Endodermal cell (in vitro differentiated cells): ENCODE measurements around the gene NME3. TPM values are rescaled to one million over a fixed set of nuclear protein-coding genes. Genes with fewer than 3 reads are reported as not detected.

Source experiments
- DNase-seq: peaks from one replicate; pipeline ENCODE4 v3.0.0-alpha.2; 2017
- H3K27ac ChIP-seq: 2 replicates; pipeline ENCODE4 v1.5.1; 2013; ENCODE audit warnings: mild to moderate bottlenecking, low read depth, low read length, moderate library complexity
- H3K27me3 ChIP-seq: 2 replicates; pipeline ENCODE4 v1.6.1; 2013; ENCODE audit warnings: mild to moderate bottlenecking, low read length, moderate library complexity; ENCODE audit not compliant: insufficient read depth, control insufficient read depth, poor library complexity, severe bottlenecking
- H3K36me3 ChIP-seq: 2 replicates; pipeline ENCODE4 v1.7.0; 2013; ENCODE audit warnings: mild to moderate bottlenecking, low read length, moderate library complexity; ENCODE audit not compliant: control insufficient read depth, insufficient read depth
- H3K4me1 ChIP-seq: one replicate; pipeline ENCODE4 v1.7.0; 2013; ENCODE audit warnings: low read length; ENCODE audit not compliant: control insufficient read depth, insufficient read depth
- H3K4me3 ChIP-seq: 2 replicates; pipeline ENCODE4 v1.5.1; 2013; ENCODE audit warnings: mild to moderate bottlenecking, low read length, moderate library complexity
- H3K9ac ChIP-seq: 2 replicates; pipeline ENCODE4 v1.6.1; 2013; ENCODE audit warnings: mild to moderate bottlenecking, low read length, moderate library complexity; ENCODE audit not compliant: poor library complexity, severe bottlenecking; ENCODE audit errors: extremely low read depth
- H3K9me3 ChIP-seq: 2 replicates; pipeline ENCODE4 v1.6.1; 2013; ENCODE audit warnings: mild to moderate bottlenecking, low read length, moderate library complexity; ENCODE audit not compliant: control insufficient read depth
- H3K27ac Mint-ChIP-seq: 2 replicates; pipeline ENCODE4 v1.8.0; 2020; ENCODE audit warnings: mixed read lengths
- H3K27me3 Mint-ChIP-seq: 2 replicates; pipeline ENCODE4 v1.8.0; 2021; ENCODE audit warnings: mild to moderate bottlenecking, mixed read lengths; ENCODE audit not compliant: insufficient read depth
- H3K36me3 Mint-ChIP-seq: 2 replicates; pipeline ENCODE4 v1.8.0; 2020; ENCODE audit warnings: low read depth, mixed read lengths
- H3K4me1 Mint-ChIP-seq: 2 replicates; pipeline ENCODE4 v1.8.0; 2020; ENCODE audit warnings: mixed read lengths
- H3K4me3 Mint-ChIP-seq: 2 replicates; pipeline ENCODE4 v1.8.0; 2020; ENCODE audit warnings: mild to moderate bottlenecking, moderate library complexity, mixed read lengths
- H3K9me3 Mint-ChIP-seq: 2 replicates; pipeline ENCODE4 v1.8.0; 2020; ENCODE audit warnings: mild to moderate bottlenecking, mixed read lengths
- CTCF ChIP-seq: fragments of 200-600 bp; sonication (generic); conservative IDR thresholded peaks from 2 replicates; pipeline ENCODE4 v1.5.0; 2021; ENCODE audit warnings: antibody characterized with exemption, mild to moderate bottlenecking
- whole genome bisulfite sequencing, 2 experiments: methylation state at CpG; one replicate each; pipeline versions ENCODE4 v1.1.5 to v1.1.7; 2013; ENCODE audit warnings: missing lambda C conversion rate in 2 of 2, mixed read lengths in 1 of 2; ENCODE audit not compliant: insufficient coverage in 1 of 2, insufficient read length in 1 of 2; 5-methylcytosine and 5-hydroxymethylcytosine counted together
- total RNA-seq, 2 donors: library from RNA; stranded (reverse); fragmentation: NEBNext Ultra II Directional in 1 of 2; extraction: Animal tissue kit (Norgen Biotek cat#: 25700) in 1 of 2; gene quantifications; 2 replicates in 1 of 2; 3 replicates in 1 of 2; pipeline ENCODE4 v1.2.1, GENCODE V29; 2021

NME3 gene
- total RNA-seq, 2 donors from 2014 or later: 70.3 to 73.6 TPM

- Mint-ChIP-seq H3K36me3 (peaks cover 9% of the 10 kb centered on the region), H3K9me3 (no peaks in the 10 kb centered on the region), H3K4me1 (peaks cover 3% of the 10 kb centered on the region), H3K4me3 (peak within 1 kb of the TSS; percentile 93), H3K27ac (peak within 1 kb of the TSS; percentile 96), H3K27me3 (no peaks in the 10 kb centered on the region)
- H3K27ac ChIP-seq: peak within 1 kb of the TSS; percentile 87
- TF ChIP-seq CTCF: peak; percentile 98
- peaks cover 10% of the 10 kb centered on the region for H3K36me3 ChIP-seq
- WGBS, 2 experiments: 0% methylated on average over 30 to 108 of the region's 108 CpGs
- H3K9ac ChIP-seq: peak within 1 kb of the TSS; percentile 72
- no peaks in the 10 kb centered on the region for H3K4me1 ChIP-seq
- peak within 1 kb of the TSS; percentile 90 for H3K4me3 ChIP-seq
- H3K9me3 ChIP-seq: no peaks in the 10 kb centered on the region
- H3K27me3 ChIP-seq: no peaks in the 10 kb centered on the region
- peak; percentile 95 for DNase-seq
These were observed 1.8 kb upstream of the NME3 start, which contains the start of gene MRPS34 for GRCh38 chr16:1772908-1773702. MRPS34 (minus strand) TSS chr16:1773134; CDS start chr16:1773119, 15 bp downstream.

- Histone ChIP-seq H3K4me3 (peak within 1 kb of the TSS; percentile 90), H3K9me3 (no peaks in the 10 kb centered on the region), H3K27ac (peak within 1 kb of the TSS; percentile 87), H3K4me1 (no peaks in the 10 kb centered on the region), H3K9ac (peak within 1 kb of the TSS; percentile 72), H3K27me3 (no peaks in the 10 kb centered on the region), H3K36me3 (peaks cover 8% of the 10 kb centered on the region)
- H3K36me3 Mint-ChIP-seq: peaks cover 9% of the 10 kb centered on the region
- DNase-seq: no peak
- no peaks in the 10 kb centered on the region for H3K27me3 Mint-ChIP-seq
- 1% methylated on average over 33 to 53 of the region's 53 CpGs for WGBS, 2 experiments
- peak within 1 kb of the TSS; percentile 96 for H3K27ac Mint-ChIP-seq
- peak within 1 kb of the TSS; percentile 93 for H3K4me3 Mint-ChIP-seq
- no peak for TF ChIP-seq CTCF
- no peaks in the 10 kb centered on the region for H3K9me3 Mint-ChIP-seq
- H3K4me1 Mint-ChIP-seq: peaks cover 3% of the 10 kb centered on the region
These were observed 1.1 kb upstream of the NME3 start, which contains the start of gene EME2 for GRCh38 chr16:1772362-1772907. EME2 (plus strand) TSS chr16:1772810; CDS start chr16:1773228, 418 bp downstream.

GRCh38 chr16:1771864-1772361, 570 bp upstream of the NME3 start:
- Histone ChIP-seq H3K4me3 (peak overlapping the region; percentile 90), H3K9ac (peak overlapping the region; percentile 72), H3K4me1 (no peaks in the 10 kb centered on the region), H3K27me3 (no peaks in the 10 kb centered on the region), H3K36me3 (peaks cover 8% of the 10 kb centered on the region), H3K9me3 (no peaks in the 10 kb centered on the region), H3K27ac (no peak overlapping the region)
- Mint-ChIP-seq H3K27me3 (no peaks in the 10 kb centered on the region), H3K36me3 (peaks cover 11% of the 10 kb centered on the region), H3K4me1 (peaks cover 3% of the 10 kb centered on the region), H3K27ac (peak overlapping the region; percentile 96), H3K4me3 (peak overlapping the region; percentile 93), H3K9me3 (no peaks in the 10 kb centered on the region)
- 10 to 11% methylated on average over 16 to 22 of the region's 22 CpGs for WGBS, 2 experiments
- TF ChIP-seq CTCF: no peak
- peak; percentile 75 for DNase-seq
